Embryonic facial prominence (tissue), 1 donor: ENCODE data around the gene TSC22D1.
"Not testable (repeated sequence)": the region's sequence is repeated elsewhere in the genome, so short reads cannot be mapped to it uniquely, and the experiment has no call there.

Source experiments
- DNase-seq: peaks from one replicate; pipeline ENCODE4 v3.0.0-alpha.2; 2016; ENCODE audit errors: extremely low spot score

TSC22D1 gene

GRCh38 chr13:44506251-44506650 is 69.9 kb downstream of the TSC22D1 start:
- DNase-seq, result no peak

GRCh38 chr13:44504116-44504515 is 72.0 kb downstream of the TSC22D1 start:
- no peak for DNase-seq

GRCh38 chr13:44498969-44499368 is 77.2 kb downstream of the TSC22D1 start:
- DNase-seq, result no peak

- no peak for DNase-seq
These were observed 77.6 kb downstream of the TSC22D1 start for GRCh38 chr13:44498502-44498901.

GRCh38 chr13:44497801-44498200 is 78.3 kb downstream of the TSC22D1 start:
- no peak for DNase-seq

GRCh38 chr13:44493213-44493812 is 82.8 kb downstream of the TSC22D1 start:
- DNase-seq, result no peak

- no peak for DNase-seq
These were observed 86.4 kb downstream of the TSC22D1 start for GRCh38 chr13:44489751-44490150.

GRCh38 chr13:44487989-44488388 is 88.1 kb downstream of the TSC22D1 start:
- no peak for DNase-seq

GRCh38 chr13:44484562-44485138 is 91.5 kb downstream of the TSC22D1 start:
- DNase-seq, result no peak

GRCh38 chr13:44474122-44474910 is 101.8 kb downstream of the TSC22D1 start:
- DNase-seq, result no peak

GRCh38 chr13:44471686-44472085 is 104.4 kb downstream of the TSC22D1 start:
- no peak for DNase-seq

- no peak for DNase-seq
These were observed 105.2 kb downstream of the TSC22D1 start for GRCh38 chr13:44470638-44471562.

GRCh38 chr13:44468874-44469273 is 107.3 kb downstream of the TSC22D1 start:
- DNase-seq, result no peak

GRCh38 chr13:44465318-44465717 is 110.8 kb downstream of the TSC22D1 start:
- no peak for DNase-seq

- no peak for DNase-seq
These were observed 111.7 kb downstream of the TSC22D1 start for GRCh38 chr13:44464471-44464870.

GRCh38 chr13:44463759-44464158 is 112.4 kb downstream of the TSC22D1 start:
- DNase-seq, result no peak

GRCh38 chr13:44459674-44460073 is 116.5 kb downstream of the TSC22D1 start:
- DNase-seq, result no peak

GRCh38 chr13:44458313-44458975 is 117.7 kb downstream of the TSC22D1 start:
- no peak for DNase-seq

GRCh38 chr13:44456212-44456611 is 119.9 kb downstream of the TSC22D1 start:
- DNase-seq, result not testable (repeated sequence)

- DNase-seq, result no peak
These were observed 120.4 kb downstream of the TSC22D1 start for GRCh38 chr13:44455769-44456168.

GRCh38 chr13:44453881-44454280 is 122.2 kb downstream of the TSC22D1 start:
- no peak for DNase-seq
